HG03575 (cell line): ENCODE results near the gene MCRIP1.

ENCODE experiments used
- ATAC-seq: cut with Tn5 transposase; IDR thresholded peaks from one replicate; pipeline ENCODE4 v1.9.1; 2021; ENCODE audit not compliant: unreplicated experiment, insufficient number of reproducible peaks, low FRiP score; ENCODE audit errors: extremely low read depth

The MCRIP1 gene

GRCh38 chr17:81825841-81826466 lies 7.1 kb downstream of the MCRIP1 start:
- ATAC-seq, result no peak

GRCh38 chr17:81824595-81824994 lies 8.5 kb downstream of the MCRIP1 start:
- no peak for ATAC-seq

- ATAC-seq, result no peak
Observed at GRCh38 chr17:81823820-81824550, 9.1 kb downstream of the MCRIP1 start.

DNA sequence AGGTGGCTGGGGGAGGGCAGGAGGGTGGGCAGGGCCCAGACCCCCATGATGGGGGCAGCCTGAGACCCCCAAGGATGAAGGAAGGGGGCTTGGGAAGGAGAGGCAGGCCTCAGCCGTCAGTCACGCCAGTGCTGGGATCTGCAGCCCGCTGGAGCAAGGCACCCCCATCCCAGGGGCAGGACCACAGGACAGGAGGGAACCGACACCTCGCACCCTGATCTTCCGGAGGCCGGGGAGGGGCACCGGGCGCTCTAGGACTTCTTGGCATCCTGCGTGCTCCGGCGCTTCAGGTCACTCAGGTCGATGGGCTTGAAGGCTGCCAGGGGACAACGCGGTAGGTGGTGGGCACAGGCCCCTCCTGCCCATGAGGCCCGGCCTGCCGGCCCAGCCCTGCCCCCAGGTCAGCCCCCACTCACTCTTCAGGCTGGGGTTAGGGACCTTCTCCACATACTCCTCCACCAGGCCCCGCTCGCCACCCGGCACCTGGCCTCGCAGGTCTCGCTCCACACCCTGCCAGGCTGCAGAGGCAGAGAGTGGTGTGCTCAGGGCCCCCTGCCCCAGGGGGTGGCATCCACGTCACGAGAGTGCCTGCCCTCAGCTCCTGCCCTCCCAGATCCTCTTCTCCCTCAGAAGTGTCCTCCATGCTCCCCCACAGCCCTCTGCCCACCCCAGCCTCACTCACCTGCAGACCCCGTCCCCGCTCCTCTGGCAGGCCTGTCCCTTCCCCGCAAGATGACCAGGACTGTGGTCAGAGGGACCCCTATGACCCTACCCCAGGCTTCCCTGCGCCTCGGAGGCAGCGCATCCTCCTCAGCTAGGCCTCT lies 9.9 kb downstream of the MCRIP1 start:
- ATAC-seq, result no peak

- ATAC-seq, result no peak
Observed at GRCh38 chr17:81822312-81822637, 10.8 kb downstream of the MCRIP1 start.

GRCh38 chr17:81821603-81822311 lies 11.3 kb downstream of the MCRIP1 start:
- no peak for ATAC-seq

GRCh38 chr17:81821147-81821546 lies 11.9 kb downstream of the MCRIP1 start:
- ATAC-seq, result no peak

GRCh38 chr17:81819708-81820107 lies 13.4 kb downstream of the MCRIP1 start:
- ATAC-seq, result no peak

GRCh38 chr17:81817758-81818147 lies 15.3 kb downstream of the MCRIP1 start:
- no peak for ATAC-seq

DNA sequence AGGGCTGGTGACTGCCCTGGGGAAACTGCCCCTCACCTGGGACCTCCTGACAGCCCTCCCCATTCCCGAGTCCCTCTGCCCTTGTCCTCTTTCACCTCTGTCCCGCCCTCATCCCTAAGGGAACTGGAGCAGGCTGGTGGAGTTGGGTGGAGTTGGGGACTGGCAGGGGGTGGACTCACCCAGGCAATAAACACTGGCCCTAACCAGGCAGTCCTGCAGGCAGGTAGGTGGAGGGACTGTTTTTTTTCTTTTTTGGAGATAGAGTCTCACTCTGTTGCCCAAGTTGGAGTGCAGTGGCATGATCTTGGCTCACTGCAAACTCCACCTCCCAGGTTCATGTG lies 17.5 kb downstream of the MCRIP1 start:
- ATAC-seq, result no peak

DNA sequence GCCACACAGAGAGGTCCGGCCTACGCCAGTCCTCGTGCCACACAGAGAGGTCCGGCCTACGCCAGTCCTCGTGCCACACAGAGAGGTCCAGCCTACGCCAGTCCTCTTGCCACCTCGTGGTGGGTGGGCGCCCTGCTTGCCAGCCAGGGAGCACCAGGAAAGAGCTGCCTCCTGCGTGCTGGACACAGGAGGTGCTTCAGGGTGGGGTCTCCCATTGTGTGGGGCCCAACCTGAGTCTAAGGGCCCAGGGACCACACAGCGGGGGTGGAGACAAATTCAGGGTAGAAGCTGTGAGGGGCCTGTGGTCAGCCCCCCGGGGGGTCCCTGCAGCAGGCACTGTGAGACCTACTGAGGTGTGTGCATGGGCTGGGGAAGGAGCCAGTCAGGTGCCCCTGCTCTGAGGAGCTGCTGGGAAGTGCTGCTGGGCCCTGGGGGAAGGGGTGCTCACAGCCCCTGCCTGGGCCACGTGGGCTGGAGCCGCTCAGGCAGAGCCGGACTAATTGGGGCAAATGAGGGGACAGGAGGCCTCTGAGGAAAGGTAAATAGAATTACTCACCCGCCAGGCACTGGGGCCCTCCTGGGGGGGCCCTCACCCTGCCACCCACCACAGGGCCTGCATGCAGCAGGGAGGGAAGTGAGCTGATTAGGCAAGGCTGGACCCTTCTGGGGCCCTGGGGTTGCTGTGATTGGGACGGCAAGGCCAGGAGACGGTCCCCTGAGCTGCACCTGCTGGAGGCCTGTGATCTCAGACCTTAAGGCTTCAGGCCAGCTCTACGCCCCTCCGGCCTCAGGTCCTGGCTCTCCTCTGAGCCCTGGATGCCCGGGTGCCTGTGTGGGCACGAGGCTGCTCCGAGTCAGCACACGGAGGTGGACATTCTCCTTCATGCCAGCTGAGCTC lies 18.1 kb downstream of the MCRIP1 start:
- ATAC-seq, result no peak

GRCh38 chr17:81813861-81814683 lies 19.0 kb downstream of the MCRIP1 start:
- no peak for ATAC-seq

DNA sequence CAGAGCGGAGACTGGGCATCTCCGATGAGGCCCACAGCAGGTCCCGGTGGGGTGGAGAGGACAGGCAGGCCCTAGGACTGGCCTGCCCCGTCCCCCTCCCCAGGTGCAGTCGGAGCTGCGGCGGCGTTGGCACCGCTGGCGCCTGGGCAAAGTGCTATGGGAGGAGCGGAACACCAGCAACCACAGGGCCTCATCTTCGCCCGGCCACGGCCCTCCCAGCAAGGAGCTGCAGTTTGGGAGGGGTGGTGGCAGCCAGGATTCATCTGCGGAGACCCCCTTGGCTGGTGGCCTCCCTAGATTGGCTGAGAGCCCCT lies 19.8 kb downstream of the MCRIP1 start:
- ATAC-seq, result no peak

DNA sequence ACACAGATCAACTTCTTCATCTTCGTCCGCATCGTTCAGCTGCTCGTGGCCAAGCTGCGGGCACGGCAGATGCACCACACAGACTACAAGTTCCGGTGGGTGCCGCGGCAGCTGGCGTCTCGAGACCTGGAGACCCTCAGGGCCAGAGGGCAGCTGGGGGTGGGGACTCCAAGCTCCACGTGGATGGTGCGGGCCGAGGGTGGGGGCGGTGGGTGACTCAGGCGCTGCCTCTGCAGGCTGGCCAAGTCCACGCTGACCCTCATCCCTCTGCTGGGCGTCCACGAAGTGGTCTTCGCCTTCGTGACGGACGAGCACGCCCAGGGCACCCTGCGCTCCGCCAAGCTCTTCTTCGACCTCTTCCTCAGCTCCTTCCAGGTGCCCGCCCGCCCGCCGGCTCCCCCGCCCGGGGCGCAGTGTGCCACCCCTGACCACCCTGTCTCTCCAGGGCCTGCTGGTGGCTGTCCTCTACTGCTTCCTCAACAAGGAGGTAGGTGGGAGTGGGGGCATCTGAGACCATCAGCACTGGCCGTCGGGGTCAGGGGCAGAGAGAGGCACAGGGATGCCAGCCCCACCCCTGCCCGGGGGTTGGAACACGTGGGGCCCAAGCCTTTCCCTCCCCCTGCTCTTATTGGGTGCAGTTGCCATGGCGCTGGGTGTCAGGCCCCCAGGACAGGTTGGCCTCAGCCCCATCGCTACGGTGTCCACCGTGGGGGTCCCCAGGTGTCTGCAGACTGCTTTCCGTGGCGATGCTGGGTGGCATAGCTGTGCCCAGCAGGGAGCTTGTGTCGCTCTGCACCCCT lies 20.3 kb downstream of the MCRIP1 start:
- no peak for ATAC-seq

- no peak for ATAC-seq
Observed at GRCh38 chr17:81811705-81812570, 21.2 kb downstream of the MCRIP1 start.

- ATAC-seq, result no peak
Observed at GRCh38 chr17:81810892-81811704, 22.0 kb downstream of the MCRIP1 start.
